HepG2 (cell line): ENCODE measurements around the gene MINDY1. TPM values are rescaled to one million over a fixed set of nuclear protein-coding genes. Genes with fewer than 3 reads are reported as not detected.

Experiments used
- ATAC-seq: fragments of 200-7000 bp; cut with Tn5 transposase; 3 replicates; pipeline ENCODE4 v1.9.1; 2020; ENCODE audit warnings: mild to moderate bottlenecking, moderate library complexity
- BruUV-seq: library from RNA; stranded (reverse); fragments of 400-500 nt; replicated peaks from 2 replicates; lab custom pipeline; 2021; lab: Mats Ljungman, UMichigan
- CTCF ChIA-PET: fragments of 300-600 bp; formaldehyde crosslinking; extraction: SDS; loops from one replicate; lab custom pipeline; 2021; ENCODE audit warnings: low total read pairs, inconsistent platforms, low intra/inter-chr PET ratio; lab: Yijun Ruan, JAX
- POLR2A ChIA-PET: fragments of 350-600 bp; sonication (Branson Sonifier 250); formaldehyde crosslinking; loops from one replicate; lab custom pipeline; 2020; ENCODE audit warnings: antibody characterized with exemption, inconsistent platforms; lab: Yijun Ruan, JAX
- DNase-seq: peaks from one replicate; pipeline ENCODE4 v3.0.0-alpha.2; 2015; ENCODE audit warnings: low spot score
- FAIRE-seq: peaks from 3 replicates; lab custom pipeline; 2011; peaks lifted over from hg19 to GRCh38; lab: Jason Lieb, UNC
- H2AFZ ChIP-seq: one replicate; pipeline ENCODE4 v1.6.1; 2011; ENCODE audit warnings: low read length, inconsistent platforms
- H3K27ac ChIP-seq: fragments of 300-600 bp; 3 replicates; pipeline ENCODE4 v1.8.0; 2011; ENCODE audit warnings: mixed run types, mild to moderate bottlenecking, mixed read lengths, low read length, inconsistent platforms; ENCODE audit not compliant: insufficient read depth; ENCODE audit errors: extremely low read length
- H3K27me3 ChIP-seq, 2 experiments: fragments of 200-600 bp in 1 of 2; 2 replicates in 1 of 2; 3 replicates in 1 of 2; pipeline versions ENCODE4 v1.6.0 to v1.8.0; 2011; ENCODE audit warnings: low read length in 2 of 2, mild to moderate bottlenecking in 2 of 2, moderate library complexity in 2 of 2, inconsistent platforms in 1 of 2; ENCODE audit not compliant: insufficient read depth in 2 of 2, control insufficient read depth in 1 of 2
- H3K36me3 ChIP-seq, 2 experiments: fragments of 200-600 bp in 1 of 2; replicated peaks in 1 of 2; 2 replicates in 1 of 2; 3 replicates in 1 of 2; pipeline versions ENCODE4 v1.5.1 to v1.8.0; 2011; ENCODE audit warnings: low read length in 2 of 2, inconsistent platforms in 1 of 2; ENCODE audit not compliant: insufficient read depth in 2 of 2, control insufficient read depth in 1 of 2
- H3K4me1 ChIP-seq: 2 replicates; pipeline ENCODE4 v1.5.1; 2012; ENCODE audit warnings: low read length, inconsistent platforms; ENCODE audit not compliant: insufficient read depth
- H3K4me2 ChIP-seq: 2 replicates; pipeline ENCODE4 v1.6.0; 2011; ENCODE audit warnings: low read depth, low read length, inconsistent platforms
- H3K4me3 ChIP-seq, 3 experiments: fragments of 200-600 bp in 1 of 3; sonication (generic), shearing (Covaris generic) in 1 of 3; replicated peaks in 1 of 3; 2 replicates each; pipeline ENCODE4 v1.5.1; 2011 to 2016; ENCODE audit warnings: low read length in 3 of 3, inconsistent platforms in 2 of 3, low read depth in 2 of 3, mild to moderate bottlenecking in 2 of 3, control low read depth in 1 of 3, mixed read lengths in 1 of 3; ENCODE audit not compliant: insufficient read depth in 1 of 3
- H3K79me2 ChIP-seq: one replicate; pipeline ENCODE4 v1.6.1; 2011; ENCODE audit warnings: low read length, inconsistent platforms; ENCODE audit not compliant: insufficient read depth
- H3K9ac ChIP-seq: 2 replicates; pipeline ENCODE4 v1.6.0; 2011; ENCODE audit warnings: mild to moderate bottlenecking, low read depth, low read length, inconsistent platforms; ENCODE audit not compliant: insufficient read depth
- H3K9me3 ChIP-seq: 2 replicates; pipeline ENCODE4 v1.5.1; 2012; ENCODE audit warnings: mild to moderate bottlenecking, low read length
- H4K20me1 ChIP-seq: 2 replicates; pipeline ENCODE4 v1.6.0; 2011; ENCODE audit warnings: inconsistent platforms, mild to moderate bottlenecking, low read length, moderate library complexity; ENCODE audit not compliant: insufficient read depth
- ARID2 ChIP-seq: sonication (generic); formaldehyde crosslinking; IDR thresholded peaks from 2 replicates; pipeline ENCODE4 v1.8.1; 2022; ENCODE audit warnings: mild to moderate bottlenecking, missing genetic modification reagents, borderline replicate concordance
- CENPT ChIP-seq: sonication (generic); formaldehyde crosslinking; IDR thresholded peaks from 2 replicates; pipeline ENCODE4 v1.8.0; 2022; ENCODE audit warnings: low read depth, mild to moderate bottlenecking, moderate library complexity, missing genetic modification reagents
- HNRNPK ChIP-seq: fragments of 200-400 bp; formaldehyde crosslinking; IDR thresholded peaks from 2 replicates; pipeline ENCODE4 v1.6.1; 2018; ENCODE audit warnings: low read length, low read depth, moderate library complexity, mild to moderate bottlenecking; ENCODE audit not compliant: poor library complexity, severe bottlenecking
- MTA1 ChIP-seq: sonication (generic); formaldehyde crosslinking; IDR thresholded peaks from 2 replicates; pipeline ENCODE4 v1.4.0; 2020; ENCODE audit warnings: missing genetic modification reagents, mild to moderate bottlenecking, borderline replicate concordance
- MYC ChIP-seq: sonication (generic); formaldehyde crosslinking; IDR thresholded peaks from 2 replicates; pipeline ENCODE4 v1.9.0; 2021; ENCODE audit warnings: missing genetic modification reagents, borderline replicate concordance
- NCOA5 ChIP-seq: sonication (generic); formaldehyde crosslinking; IDR thresholded peaks from 2 replicates; pipeline ENCODE4 v1.4.0; 2020; ENCODE audit warnings: missing genetic modification reagents
- REPIN1 ChIP-seq: sonication (generic); formaldehyde crosslinking; IDR thresholded peaks from 2 replicates; pipeline ENCODE4 v1.8.0; 2022; ENCODE audit warnings: missing genetic modification reagents, low read depth, mild to moderate bottlenecking, borderline replicate concordance
- RXRA ChIP-seq: sonication (generic); formaldehyde crosslinking; IDR thresholded peaks from 2 replicates; pipeline ENCODE4 v1.5.1; 2020; ENCODE audit warnings: missing genetic modification reagents
- ZFP90 ChIP-seq: sonication (generic); formaldehyde crosslinking; IDR thresholded peaks from 2 replicates; pipeline ENCODE4 v1.8.0; 2022; ENCODE audit warnings: missing genetic modification reagents, mild to moderate bottlenecking, inconsistent platforms, borderline replicate concordance
- ZFX ChIP-seq: sonication (generic); formaldehyde crosslinking; IDR thresholded peaks from 2 replicates; pipeline ENCODE4 v1.4.0; 2020; ENCODE audit warnings: mild to moderate bottlenecking, low read depth, missing genetic modification reagents, moderate library complexity
- ZNF34 ChIP-seq: sonication (generic); formaldehyde crosslinking; IDR thresholded peaks from 2 replicates; pipeline ENCODE4 v1.4.0; 2020; ENCODE audit warnings: mild to moderate bottlenecking, missing genetic modification reagents, borderline replicate concordance
- ZNF430 ChIP-seq: sonication (generic); formaldehyde crosslinking; IDR thresholded peaks from 2 replicates; pipeline ENCODE4 v1.9.0; 2021; ENCODE audit warnings: mild to moderate bottlenecking, missing genetic modification reagents
- ZNF644 ChIP-seq: IDR thresholded peaks from 2 replicates; pipeline ENCODE4 v1.6.1; 2016; ENCODE audit warnings: low read depth
- ZNF782 ChIP-seq: sonication (generic); formaldehyde crosslinking; IDR thresholded peaks from 2 replicates; pipeline ENCODE4 v1.4.0; 2020; ENCODE audit warnings: missing genetic modification reagents, mild to moderate bottlenecking, borderline replicate concordance
- WGBS: methylation state at CpG from one replicate; pipeline ENCODE4 v1.1.6; 2017; ENCODE audit warnings: low lambda C conversion rate; 5-methylcytosine and 5-hydroxymethylcytosine counted together
- in situ Hi-C: cut with HindIII; loops from 2 replicates; pipeline ENCODE4 v1.10.0; 2017; ENCODE audit warnings: low pct_unique_long_range_greater_than_20kb; ENCODE audit not compliant: extremely low pct_ligation_motif_present
- intact Hi-C: fragments of 100-400 bp; cut with micrococcal nuclease; formaldehyde crosslinking; loops from one replicate; pipeline ENCODE4 v1.10.0; 2022; ENCODE audit not compliant: unreplicated experiment
- polyA plus RNA-seq, 8 experiments: library from polyadenylated mRNA; depleted of rRNA in 3 of 8; stranded (reverse) in 7 of 8; unstranded in 1 of 8; fragments of >200 nt; fragmentation: Illumina TruSeq in 4 of 8; extraction: Trizol in 4 of 8; gene quantifications; 2 replicates each; pipeline versions ENCODE4 v1.2.1 to v1.2.3, GENCODE V29; 2011 to 2016; ENCODE audit warnings: low read depth in 4 of 8, missing spikeins in 1 of 8, mixed read lengths in 1 of 8; ENCODE audit not compliant: insufficient read depth in 1 of 8
- total RNA-seq, 5 experiments: library from RNA; depleted of rRNA; stranded (reverse); fragments of >200 nt; fragmentation: Illumina TruSeq; extraction: Trizol; gene quantifications; 2 replicates each; pipeline ENCODE4 v1.2.3, GENCODE V29; 2016; ENCODE audit warnings: low read depth in 1 of 5
- TF ChIP-seq, protein P1 (sequence below): sonication (generic); formaldehyde crosslinking; IDR thresholded peaks from 2 replicates; pipeline ENCODE4 v1.5.0; 2020; ENCODE audit warnings: mild to moderate bottlenecking, missing genetic modification reagents
- TF ChIP-seq, protein P2 (sequence below): sonication (generic); formaldehyde crosslinking; IDR thresholded peaks from 2 replicates; pipeline ENCODE4 v1.9.0; 2022; ENCODE audit warnings: missing genetic modification reagents, mild to moderate bottlenecking, borderline replicate concordance

MINDY1 gene
- total and polyA plus RNA-seq, 2 of the 13 experiments (the other 11 are each of a cell fraction or from before 2014, with no cell fraction given) = 11.1 to 15.0 TPM

- TF ChIP-seq ZFP90 (CRISPR knock-in tag) (0 out of 2 replicates have a peak, but pooled peaks have one; percentile 31), RXRA (CRISPR knock-in tag) (0 out of 2 replicates have a peak, but pooled peaks have one; percentile 38), ZNF34 (CRISPR knock-in tag) (no peak), REPIN1 (CRISPR knock-in tag) (0 out of 2 replicates have a peak, but pooled peaks have one; percentile 41), NCOA5 (CRISPR knock-in tag) (no peak), ZNF430 (CRISPR knock-in tag) (no peak), HNRNPK (peak; percentile 92)
Observed at GRCh38 chr1:150974580-150975478, 31.9 kb downstream of the MINDY1 start, which contains the start of gene CERS2 (continued).

DNA sequence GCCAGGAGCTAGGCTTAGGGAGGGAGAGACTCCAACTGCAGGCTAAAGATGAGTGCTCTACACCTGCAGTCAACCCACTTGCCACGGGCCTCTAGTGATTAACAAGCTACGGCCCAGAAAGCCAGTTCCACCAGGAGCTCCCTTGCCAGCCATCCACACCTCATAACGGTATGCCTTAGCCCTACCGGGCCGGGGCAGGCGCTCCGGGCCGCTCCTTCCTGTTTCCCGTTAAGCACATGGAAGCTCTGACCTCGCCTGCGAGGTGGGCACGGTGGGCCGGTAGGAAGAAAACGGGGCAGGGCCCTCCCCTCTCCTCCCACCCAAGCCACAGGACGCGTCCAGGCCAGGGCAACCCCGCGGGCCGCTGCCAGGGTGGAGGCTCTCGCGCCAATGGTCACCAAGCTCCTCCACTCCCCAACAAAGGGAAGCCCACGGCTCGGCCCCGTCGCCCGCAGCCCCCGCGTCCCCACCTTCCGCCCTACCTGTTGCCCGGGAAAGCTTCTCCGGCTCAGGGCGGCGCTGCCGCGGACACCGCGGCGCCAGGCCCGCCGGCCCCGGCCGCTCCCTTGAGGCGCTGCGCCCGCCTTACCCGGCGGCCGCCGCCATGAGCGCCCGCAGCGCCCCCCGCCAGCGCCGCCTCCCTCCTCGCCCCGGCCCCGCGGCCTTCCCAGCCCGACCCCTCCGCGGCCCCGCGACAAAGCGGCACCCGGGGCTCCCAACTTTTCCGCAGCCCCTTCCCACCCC lies 32.7 kb downstream of the MINDY1 start:
- peak overlapping the region; percentile 71 to 95 (median 89) for H3K4me3 ChIP-seq
- ATAC-seq (no peak), DNase-seq (no peak), FAIRE-seq (no peak)
- ChIA-PET POLR2A (interaction anchor here (0.5 to 10.3 kb wide), 11 partner anchors 7 to 367 kb away, joined by 3 to 114 read pairs (median 4); partner anchors contain the start of genes ANXA9 and MINDY1), CTCF (no interaction called here)
- H4K20me1 ChIP-seq = peaks cover 18% of the 10 kb centered on the region
- peak overlapping the region; percentile 96 for H3K27ac ChIP-seq
- no peaks in the 10 kb centered on the region for H3K9me3 ChIP-seq
- peak overlapping the region; percentile 97 for H3K9ac ChIP-seq
- H3K79me2 ChIP-seq = peaks cover 54% of the 10 kb centered on the region
- intact Hi-C loops = loop anchor here (5.0 kb wide), 1 partner anchor 33 kb away; the partner anchor contains the start of genes MINDY1 and PRUNE1
- in situ Hi-C loops = no loop called here
- no TSS peak for BruUV-seq
- no peaks in the 10 kb centered on the region; a peak in 1 of 5 replicates for H3K27me3 ChIP-seq
- peaks cover 79% of the 10 kb centered on the region for H3K4me1 ChIP-seq
- peak overlapping the region; percentile 98 for H3K4me2 ChIP-seq
- 0% methylated on average over 4 of the region's 67 CpGs for WGBS
- H2AFZ ChIP-seq = no peak overlapping the region
- 0 out of 5 replicates have a peak, but pooled peaks cover 0 to 4% of the 10 kb centered on the region in 2 experiments for H3K36me3 ChIP-seq
- no peak for TF ChIP-seq ARID2
- TF ChIP-seq, protein P1, sequence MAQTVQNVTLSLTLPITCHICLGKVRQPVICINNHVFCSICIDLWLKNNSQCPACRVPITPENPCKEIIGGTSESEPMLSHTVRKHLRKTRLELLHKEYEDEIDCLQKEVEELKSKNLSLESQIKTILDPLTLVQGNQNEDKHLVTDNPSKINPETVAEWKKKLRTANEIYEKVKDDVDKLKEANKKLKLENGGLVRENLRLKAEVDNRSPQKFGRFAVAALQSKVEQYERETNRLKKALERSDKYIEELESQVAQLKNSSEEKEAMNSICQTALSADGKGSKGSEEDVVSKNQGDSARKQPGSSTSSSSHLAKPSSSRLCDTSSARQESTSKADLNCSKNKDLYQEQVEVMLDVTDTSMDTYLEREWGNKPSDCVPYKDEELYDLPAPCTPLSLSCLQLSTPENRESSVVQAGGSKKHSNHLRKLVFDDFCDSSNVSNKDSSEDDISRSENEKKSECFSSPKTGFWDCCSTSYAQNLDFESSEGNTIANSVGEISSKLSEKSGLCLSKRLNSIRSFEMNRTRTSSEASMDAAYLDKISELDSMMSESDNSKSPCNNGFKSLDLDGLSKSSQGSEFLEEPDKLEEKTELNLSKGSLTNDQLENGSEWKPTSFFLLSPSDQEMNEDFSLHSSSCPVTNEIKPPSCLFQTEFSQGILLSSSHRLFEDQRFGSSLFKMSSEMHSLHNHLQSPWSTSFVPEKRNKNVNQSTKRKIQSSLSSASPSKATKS (CRISPR knock-in tag) = no peak
- TF ChIP-seq, protein P2, sequence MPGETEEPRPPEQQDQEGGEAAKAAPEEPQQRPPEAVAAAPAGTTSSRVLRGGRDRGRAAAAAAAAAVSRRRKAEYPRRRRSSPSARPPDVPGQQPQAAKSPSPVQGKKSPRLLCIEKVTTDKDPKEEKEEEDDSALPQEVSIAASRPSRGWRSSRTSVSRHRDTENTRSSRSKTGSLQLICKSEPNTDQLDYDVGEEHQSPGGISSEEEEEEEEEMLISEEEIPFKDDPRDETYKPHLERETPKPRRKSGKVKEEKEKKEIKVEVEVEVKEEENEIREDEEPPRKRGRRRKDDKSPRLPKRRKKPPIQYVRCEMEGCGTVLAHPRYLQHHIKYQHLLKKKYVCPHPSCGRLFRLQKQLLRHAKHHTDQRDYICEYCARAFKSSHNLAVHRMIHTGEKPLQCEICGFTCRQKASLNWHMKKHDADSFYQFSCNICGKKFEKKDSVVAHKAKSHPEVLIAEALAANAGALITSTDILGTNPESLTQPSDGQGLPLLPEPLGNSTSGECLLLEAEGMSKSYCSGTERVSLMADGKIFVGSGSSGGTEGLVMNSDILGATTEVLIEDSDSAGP (CRISPR knock-in tag) = 0 out of 2 replicates have a peak, but pooled peaks have one; percentile 24
- TF ChIP-seq ZNF782 (CRISPR knock-in tag) = no peak
- no peak for TF ChIP-seq ZNF644 (CRISPR knock-in tag)
- TF ChIP-seq MYC = peak; percentile 58
- TF ChIP-seq ZFX (CRISPR knock-in tag) = peak; percentile 6; the same call in 1 of the 2 replicates
- TF ChIP-seq CENPT (CRISPR knock-in tag) = no peak
- TF ChIP-seq MTA1 (CRISPR knock-in tag) = 0 out of 2 replicates have a peak, but pooled peaks have one; percentile 8
